ENCODE data around the gene ATXN7L2.

ATXN7L2 gene

GRCh38 chr1:109475261-109475660 lies 8.4 kb upstream of the ATXN7L2 start:
- no peak overlapping the region for H3K4me3 ChIP-seq (ENCODE audit: control insufficient read depth in 1 of 7, extremely low read depth in 1 of 7, insufficient read depth in 4 of 7, low read depth in 2 of 7, low read length in 6 of 7)
- DNase-seq: no peak
- no peak overlapping the region for H3K27ac ChIP-seq (ENCODE audit: insufficient read depth in 1 of 2, low read depth in 1 of 2, low read length in 2 of 2, poor library complexity in 1 of 2, severe bottlenecking in 2 of 2)
- peaks cover 5 to 44% (median 20%) of the 10 kb centered on the region in 5 experiments for H3K27me3 ChIP-seq (replicated peaks in 2 of 5; ENCODE audit: control insufficient read depth in 4 of 5, insufficient read depth in 5 of 5, low read length in 4 of 5)
- 84% methylated on average over 9 of the region's 9 CpGs for WGBS (ENCODE audit: insufficient coverage)
- H3K9me3 ChIP-seq (ENCODE audit: control extremely low read depth in 1 of 5, control insufficient read depth in 4 of 5, insufficient read depth in 2 of 5, low read depth in 1 of 5, low read length in 4 of 5): no peaks in the 10 kb centered on the region
- CTCF ChIA-PET: interaction anchor here (0.5 kb wide), 1 partner anchor 1711 kb away, joined by 4 read pairs; no protein-coding TSS in a partner anchor
- H3K4me1 ChIP-seq (ENCODE audit: control extremely low read depth in 1 of 4, control insufficient read depth in 4 of 4, insufficient read depth in 4 of 4, low read length in 3 of 4): peaks cover 0 to 9% (median 6%) of the 10 kb centered on the region in 4 experiments
- H3K36me3 ChIP-seq (ENCODE audit: control insufficient read depth in 4 of 4, insufficient read depth in 4 of 4, low read length in 3 of 4): no peaks in the 10 kb centered on the region
- POLR2A ChIA-PET: interaction anchor here (0.5 kb wide), 1 partner anchor 191 kb away, joined by 3 read pairs; no protein-coding TSS in a partner anchor

- Histone ChIP-seq H3K27me3 (replicated peaks in 2 of 5; ENCODE audit: control insufficient read depth in 4 of 5, insufficient read depth in 5 of 5, low read length in 4 of 5) (peaks cover 3 to 41% (median 25%) of the 10 kb centered on the region in 5 experiments), H3K4me3 (ENCODE audit: control insufficient read depth in 1 of 7, extremely low read depth in 1 of 7, insufficient read depth in 4 of 7, low read depth in 2 of 7, low read length in 6 of 7) (no peak overlapping the region), H3K27ac (ENCODE audit: insufficient read depth in 1 of 2, low read depth in 1 of 2, low read length in 2 of 2, poor library complexity in 1 of 2, severe bottlenecking in 2 of 2) (no peak overlapping the region), H3K9me3 (ENCODE audit: control extremely low read depth in 1 of 5, control insufficient read depth in 4 of 5, insufficient read depth in 2 of 5, low read depth in 1 of 5, low read length in 4 of 5) (no peaks in the 10 kb centered on the region), H3K36me3 (ENCODE audit: control insufficient read depth in 4 of 4, insufficient read depth in 4 of 4, low read length in 3 of 4) (no peaks in the 10 kb centered on the region), H3K4me1 (ENCODE audit: control extremely low read depth in 1 of 4, control insufficient read depth in 4 of 4, insufficient read depth in 4 of 4, low read length in 3 of 4) (peaks cover 0 to 9% (median 6%) of the 10 kb centered on the region in 4 experiments)
- no peak for DNase-seq
- 89% methylated on average over 2 of the region's 8 CpGs for WGBS (ENCODE audit: insufficient coverage)
- ChIA-PET CTCF (interaction anchor here (0.8 to 0.9 kb wide), 2 partner anchors 14 to 28 kb away, joined by 3 read pairs; no protein-coding TSS in a partner anchor), POLR2A (no interaction called here)
Measured at GRCh38 chr1:109476825-109477224, 6.9 kb upstream of the ATXN7L2 start.

- no peaks in the 10 kb centered on the region for H3K9me3 ChIP-seq (ENCODE audit: control extremely low read depth in 1 of 5, control insufficient read depth in 4 of 5, insufficient read depth in 2 of 5, low read depth in 1 of 5, low read length in 4 of 5)
- peaks cover 0 to 9% (median 7%) of the 10 kb centered on the region in 4 experiments for H3K4me1 ChIP-seq (ENCODE audit: control extremely low read depth in 1 of 4, control insufficient read depth in 4 of 4, insufficient read depth in 4 of 4, low read length in 3 of 4)
- H3K27ac ChIP-seq (ENCODE audit: insufficient read depth in 1 of 2, low read depth in 1 of 2, low read length in 2 of 2, poor library complexity in 1 of 2, severe bottlenecking in 2 of 2): no peak overlapping the region
- no peak for DNase-seq
- ChIA-PET POLR2A (no interaction called here), CTCF (interaction anchor here (0.8 to 1.8 kb wide), 5 partner anchors 15 to 55 kb away, joined by 3 to 4 read pairs (median 3); partner anchors contain the start of gene AMIGO1)
- no peak overlapping the region for H3K4me3 ChIP-seq (ENCODE audit: control insufficient read depth in 1 of 7, extremely low read depth in 1 of 7, insufficient read depth in 4 of 7, low read depth in 2 of 7, low read length in 6 of 7)
- no peaks in the 10 kb centered on the region for H3K36me3 ChIP-seq (ENCODE audit: control insufficient read depth in 4 of 4, insufficient read depth in 4 of 4, low read length in 3 of 4)
- H3K27me3 ChIP-seq (replicated peaks in 2 of 5; ENCODE audit: control insufficient read depth in 4 of 5, insufficient read depth in 5 of 5, low read length in 4 of 5): peaks cover 3 to 40% (median 30%) of the 10 kb centered on the region in 5 experiments
- 71% methylated on average over 4 of the region's 6 CpGs for WGBS (ENCODE audit: insufficient coverage)
Measured at GRCh38 chr1:109477821-109478220, 5.9 kb upstream of the ATXN7L2 start.

- H3K36me3 ChIP-seq (ENCODE audit: control insufficient read depth in 4 of 4, insufficient read depth in 4 of 4, low read length in 3 of 4): no peaks in the 10 kb centered on the region
- peaks cover 3 to 38% (median 28%) of the 10 kb centered on the region in 5 experiments for H3K27me3 ChIP-seq (replicated peaks in 2 of 5; ENCODE audit: control insufficient read depth in 4 of 5, insufficient read depth in 5 of 5, low read length in 4 of 5)
- peak in 2 of 3 donors; percentile 68 to 74 for DNase-seq
- POLR2A ChIA-PET: no interaction called here
- 2% methylated on average over 6 of the region's 7 CpGs for WGBS (ENCODE audit: insufficient coverage)
- H3K27ac ChIP-seq (ENCODE audit: insufficient read depth in 1 of 2, low read depth in 1 of 2, low read length in 2 of 2, poor library complexity in 1 of 2, severe bottlenecking in 2 of 2): no peak overlapping the region
- H3K9me3 ChIP-seq (ENCODE audit: control extremely low read depth in 1 of 5, control insufficient read depth in 4 of 5, insufficient read depth in 2 of 5, low read depth in 1 of 5, low read length in 4 of 5): no peaks in the 10 kb centered on the region
- H3K4me3 ChIP-seq (ENCODE audit: control insufficient read depth in 1 of 7, extremely low read depth in 1 of 7, insufficient read depth in 4 of 7, low read depth in 2 of 7, low read length in 6 of 7): no peak overlapping the region
- peaks cover 0 to 15% (median 14%) of the 10 kb centered on the region in 4 experiments for H3K4me1 ChIP-seq (ENCODE audit: control extremely low read depth in 1 of 4, control insufficient read depth in 4 of 4, insufficient read depth in 4 of 4, low read length in 3 of 4)
- CTCF ChIA-PET: interaction anchor here (1.3 to 1.8 kb wide), 7 partner anchors 12 to 54 kb away, joined by 3 to 8 read pairs (median 4); partner anchors contain the start of gene AMIGO1
Measured at GRCh38 chr1:109478806-109479205, 4.9 kb upstream of the ATXN7L2 start.

- no peaks in the 10 kb centered on the region for H3K36me3 ChIP-seq (ENCODE audit: control insufficient read depth in 4 of 4, insufficient read depth in 4 of 4, low read length in 3 of 4)
- no peaks in the 10 kb centered on the region for H3K9me3 ChIP-seq (ENCODE audit: control extremely low read depth in 1 of 5, control insufficient read depth in 4 of 5, insufficient read depth in 2 of 5, low read depth in 1 of 5, low read length in 4 of 5)
- ChIA-PET CTCF (interaction anchor here (1.2 to 1.8 kb wide), 5 partner anchors 11 to 53 kb away, joined by 3 to 8 read pairs (median 5); partner anchors contain the start of gene AMIGO1), POLR2A (no interaction called here)
- peaks cover 0 to 18% (median 16%) of the 10 kb centered on the region in 4 experiments for H3K4me1 ChIP-seq (ENCODE audit: control extremely low read depth in 1 of 4, control insufficient read depth in 4 of 4, insufficient read depth in 4 of 4, low read length in 3 of 4)
- peaks cover 3 to 36% (median 26%) of the 10 kb centered on the region in 5 experiments for H3K27me3 ChIP-seq (replicated peaks in 2 of 5; ENCODE audit: control insufficient read depth in 4 of 5, insufficient read depth in 5 of 5, low read length in 4 of 5)
- DNase-seq: no peak
- H3K4me3 ChIP-seq (ENCODE audit: control insufficient read depth in 1 of 7, extremely low read depth in 1 of 7, insufficient read depth in 4 of 7, low read depth in 2 of 7, low read length in 6 of 7): no peak overlapping the region
- WGBS (ENCODE audit: insufficient coverage): 72% methylated on average over 3 of the region's 5 CpGs
- no peak overlapping the region for H3K27ac ChIP-seq (ENCODE audit: insufficient read depth in 1 of 2, low read depth in 1 of 2, low read length in 2 of 2, poor library complexity in 1 of 2, severe bottlenecking in 2 of 2)
Measured at GRCh38 chr1:109479311-109479710, 4.4 kb upstream of the ATXN7L2 start.

GRCh38 chr1:109479901-109480300 lies 3.8 kb upstream of the ATXN7L2 start:
- ChIA-PET POLR2A (no interaction called here), CTCF (interaction anchor here (1.2 to 1.7 kb wide), 4 partner anchors 11 to 52 kb away, joined by 3 to 8 read pairs (median 5); no protein-coding TSS in a partner anchor)
- Histone ChIP-seq H3K9me3 (ENCODE audit: control extremely low read depth in 1 of 5, control insufficient read depth in 4 of 5, insufficient read depth in 2 of 5, low read depth in 1 of 5, low read length in 4 of 5) (no peaks in the 10 kb centered on the region), H3K4me1 (ENCODE audit: control extremely low read depth in 1 of 4, control insufficient read depth in 4 of 4, insufficient read depth in 4 of 4, low read length in 3 of 4) (peaks cover 0 to 24% (median 21%) of the 10 kb centered on the region in 4 experiments), H3K4me3 (ENCODE audit: control insufficient read depth in 1 of 7, extremely low read depth in 1 of 7, insufficient read depth in 4 of 7, low read depth in 2 of 7, low read length in 6 of 7) (no peak overlapping the region), H3K27ac (ENCODE audit: insufficient read depth in 1 of 2, low read depth in 1 of 2, low read length in 2 of 2, poor library complexity in 1 of 2, severe bottlenecking in 2 of 2) (no peak overlapping the region), H3K27me3 (replicated peaks in 2 of 5; ENCODE audit: control insufficient read depth in 4 of 5, insufficient read depth in 5 of 5, low read length in 4 of 5) (peaks cover 3 to 36% (median 23%) of the 10 kb centered on the region in 5 experiments), H3K36me3 (ENCODE audit: control insufficient read depth in 4 of 4, insufficient read depth in 4 of 4, low read length in 3 of 4) (no peaks in the 10 kb centered on the region)
- 96% methylated on average over 3 of the region's 3 CpGs for WGBS (ENCODE audit: insufficient coverage)
- no peak for DNase-seq

GRCh38 chr1:109481646-109482045 lies 2.1 kb upstream of the ATXN7L2 start:
- peaks cover 0 to 25% (median 23%) of the 10 kb centered on the region in 4 experiments for H3K4me1 ChIP-seq (ENCODE audit: control extremely low read depth in 1 of 4, control insufficient read depth in 4 of 4, insufficient read depth in 4 of 4, low read length in 3 of 4)
- H3K27me3 ChIP-seq (replicated peaks in 2 of 5; ENCODE audit: control insufficient read depth in 4 of 5, insufficient read depth in 5 of 5, low read length in 4 of 5): peaks cover 0 to 32% (median 20%) of the 10 kb centered on the region in 5 experiments
- H3K36me3 ChIP-seq (ENCODE audit: control insufficient read depth in 4 of 4, insufficient read depth in 4 of 4, low read length in 3 of 4): no peaks in the 10 kb centered on the region
- no peak overlapping the region for H3K27ac ChIP-seq (ENCODE audit: insufficient read depth in 1 of 2, low read depth in 1 of 2, low read length in 2 of 2, poor library complexity in 1 of 2, severe bottlenecking in 2 of 2)
- ChIA-PET POLR2A (no interaction called here), CTCF (interaction anchor here (1.1 to 39.1 kb wide), 4 partner anchors 9 to 53 kb away, joined by 3 to 1203 read pairs (median 4); partner anchors contain the start of gene GPR61)
- no peaks in the 10 kb centered on the region for H3K9me3 ChIP-seq (ENCODE audit: control extremely low read depth in 1 of 5, control insufficient read depth in 4 of 5, insufficient read depth in 2 of 5, low read depth in 1 of 5, low read length in 4 of 5)
- 91% methylated on average over 2 of the region's 2 CpGs for whole genome bisulfite sequencing (ENCODE audit: insufficient coverage)
- no peak overlapping the region for H3K4me3 ChIP-seq (ENCODE audit: control insufficient read depth in 1 of 7, extremely low read depth in 1 of 7, insufficient read depth in 4 of 7, low read depth in 2 of 7, low read length in 6 of 7)
- DNase-seq: no peak
